Mesenteric fat pad (tissue), 1 donor: ENCODE data around the gene UTP15. TPM values are rescaled to one million over a fixed set of nuclear protein-coding genes. Genes with fewer than 3 reads are reported as not detected.

Experiments used
- DNase-seq: peaks from one replicate; pipeline ENCODE4 v3.0.0-alpha.2; 2020; ENCODE audit warnings: low spot score
- total RNA-seq: library from RNA; stranded (reverse); fragmentation: NEBNext Ultra II Directional; extraction: Animal tissue kit (Norgen Biotek cat#: 25700); gene quantifications from one replicate; pipeline ENCODE4 v1.2.1, GENCODE V29; 2021
- donor health status: DM: yes; HTN: yes; CAD: no.

The UTP15 gene
- total RNA-seq, 1 donor from 2014 or later, result 19.5 TPM

DNA sequence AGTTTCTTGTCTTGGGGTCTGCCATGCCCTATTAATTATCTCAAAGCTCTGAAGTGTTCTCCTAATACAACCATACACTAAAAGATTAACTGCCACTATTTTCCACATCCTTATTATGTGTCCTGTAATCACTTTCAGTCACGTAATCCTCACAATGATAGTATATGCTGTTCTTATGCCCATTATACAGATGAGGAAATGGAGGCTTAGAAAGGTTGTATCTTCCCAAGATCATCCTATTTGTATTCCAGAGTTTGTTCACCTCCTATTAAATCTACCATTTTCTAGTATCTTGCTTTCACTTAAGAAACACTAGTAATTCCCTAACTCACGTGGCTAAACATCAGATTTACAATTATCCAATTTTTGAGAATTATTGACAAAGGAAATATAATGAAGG is 57.5 kb downstream of the UTP15 start:
- DNase-seq, result no peak

DNA sequence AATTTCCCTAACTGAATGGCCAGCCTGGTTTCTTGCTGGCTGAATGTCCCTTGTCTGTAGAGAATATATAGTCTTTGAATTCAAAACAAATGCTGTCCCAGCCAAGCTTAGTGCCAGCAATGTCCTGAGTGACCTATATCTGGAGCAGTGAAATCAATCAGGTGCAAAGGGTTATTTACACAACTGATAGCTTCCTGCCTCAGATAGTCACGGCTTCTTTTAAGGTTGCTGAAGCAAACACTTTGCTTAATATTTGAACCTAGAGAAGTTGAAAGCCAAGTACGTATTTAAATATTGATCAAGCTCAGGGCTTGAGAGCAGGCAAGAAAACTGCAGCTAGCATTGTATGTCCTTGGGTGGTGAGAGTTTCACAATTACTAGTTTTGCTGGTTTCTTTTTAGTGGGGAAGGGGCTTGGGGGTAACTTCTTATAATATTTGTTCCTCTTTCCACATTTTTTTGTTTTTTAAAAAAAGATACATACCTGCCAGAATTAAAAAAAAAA is 58.4 kb downstream of the UTP15 start:
- no peak for DNase-seq

DNA sequence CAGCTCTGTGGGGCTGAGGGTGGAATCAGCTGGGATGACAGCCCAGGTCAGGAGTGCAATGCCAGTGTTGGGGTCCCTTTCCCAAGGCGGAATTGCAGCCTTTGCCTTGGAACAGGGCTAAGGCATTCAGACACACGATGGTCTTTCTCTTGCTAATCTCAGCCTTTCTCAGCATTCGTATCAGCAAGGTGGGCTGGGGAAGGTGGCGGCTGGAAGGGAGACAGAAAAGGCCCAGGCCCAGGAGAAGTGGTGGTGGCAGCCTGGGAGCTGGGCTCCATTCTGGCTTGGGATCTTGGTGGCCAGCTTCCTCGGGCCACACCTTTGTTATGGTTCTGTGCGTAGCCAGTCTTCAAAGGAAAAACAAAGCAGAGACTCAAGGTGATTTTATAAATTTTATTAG is 59.3 kb downstream of the UTP15 start:
- no peak for DNase-seq

DNA sequence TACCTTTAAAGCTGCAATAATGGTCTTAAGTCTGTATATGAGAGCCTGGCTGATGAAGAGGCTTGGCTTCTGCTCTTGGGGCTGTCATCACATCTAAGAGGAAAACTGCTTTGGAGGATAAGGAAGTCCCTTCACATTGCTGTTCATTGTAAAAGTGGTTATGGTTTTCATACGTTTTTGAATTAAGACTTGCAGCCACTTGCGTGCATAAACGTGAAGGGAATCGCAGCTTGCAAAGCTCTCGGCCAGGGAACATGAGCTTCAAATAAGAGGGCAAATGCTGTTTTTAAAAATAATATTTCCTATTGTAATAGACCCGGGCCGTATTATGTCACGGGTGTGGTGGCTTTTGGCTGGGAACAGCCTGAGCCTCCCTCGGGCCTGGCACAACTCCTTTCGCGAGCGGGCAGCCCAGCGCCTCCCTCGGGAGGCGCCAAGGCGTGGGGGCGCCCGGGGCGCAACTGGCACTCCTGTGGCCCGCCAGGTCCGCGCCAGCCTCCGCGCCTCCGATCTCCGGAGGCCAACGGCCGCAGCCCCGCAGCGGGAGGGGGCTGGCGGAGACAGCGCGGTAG is 59.9 kb downstream of the UTP15 start:
- no peak for DNase-seq

DNA sequence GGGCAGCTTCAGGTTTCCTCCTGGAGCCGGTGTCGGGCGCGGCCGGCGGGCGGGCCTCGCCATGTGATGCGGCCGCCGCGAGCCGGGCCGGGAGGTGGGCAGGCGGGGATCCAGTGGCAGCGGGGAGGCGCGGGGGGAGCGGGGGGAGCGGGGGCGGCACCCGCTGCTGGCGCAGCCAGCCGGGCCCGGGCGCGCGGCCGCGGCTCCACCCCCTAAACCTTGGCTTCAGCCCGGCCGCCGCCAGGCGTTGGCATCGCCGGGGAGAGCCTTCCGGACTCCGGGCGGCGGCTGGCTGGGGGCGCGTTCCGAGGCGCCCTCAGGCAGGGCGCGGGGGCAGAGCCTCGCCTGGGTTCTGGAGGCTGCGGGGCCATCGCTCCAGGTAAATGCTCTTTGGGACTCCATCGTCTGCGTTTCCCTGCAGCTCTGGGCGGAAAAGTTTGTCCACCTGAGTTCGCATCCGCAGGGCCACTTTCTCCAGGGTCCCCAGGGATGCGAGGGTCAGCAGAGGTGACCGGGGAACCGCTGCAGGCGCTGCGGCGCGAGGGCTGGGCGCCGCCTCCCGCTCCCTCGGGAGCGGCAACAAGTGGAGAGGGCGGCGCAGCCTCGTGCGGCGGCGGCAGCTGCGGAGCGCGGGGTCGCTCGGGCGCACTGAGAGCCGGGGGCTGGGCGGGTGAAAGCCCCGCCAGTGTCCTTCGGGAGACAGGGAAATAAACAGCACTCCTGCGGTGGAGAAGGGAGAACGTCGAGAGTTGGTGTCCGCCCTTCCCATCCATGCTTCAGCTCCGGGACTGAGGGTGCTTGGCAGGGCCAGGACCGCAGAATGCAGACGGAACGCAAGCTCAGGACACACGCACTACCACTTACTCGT is 60.6 kb downstream of the UTP15 start, which contains the start of gene ARHGEF28:
Gene ARHGEF28 (plus strand): TSS at position 253 of the 868 bp plus-strand sequence. CDS start 58,656 bp downstream, outside the sequence.
- DNase-seq, result no peak

DNA sequence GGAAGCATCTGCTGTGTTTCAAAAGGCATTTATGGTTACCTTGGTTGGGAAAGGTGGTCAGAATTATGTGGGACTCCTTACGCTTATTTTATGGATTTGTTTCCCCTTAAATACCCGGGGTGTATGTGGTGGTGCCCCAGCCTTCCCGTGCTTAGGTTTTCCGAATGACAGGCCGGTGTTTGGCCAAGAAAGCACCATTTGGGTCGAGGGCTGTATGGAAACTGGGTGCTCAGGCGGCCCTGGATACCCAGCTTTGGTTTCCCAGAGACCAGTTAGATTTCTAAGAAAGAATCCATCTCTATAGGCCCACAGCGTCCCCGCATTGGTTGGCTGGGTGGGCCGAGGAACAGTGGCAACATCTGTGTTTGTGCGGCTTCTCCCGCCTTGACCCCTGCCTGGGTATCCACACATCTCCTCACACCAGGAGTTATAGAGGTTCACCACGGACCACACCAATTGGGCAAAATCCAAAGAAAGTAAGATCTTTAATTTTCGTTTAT is 61.3 kb downstream of the UTP15 start:
- no peak for DNase-seq

DNA sequence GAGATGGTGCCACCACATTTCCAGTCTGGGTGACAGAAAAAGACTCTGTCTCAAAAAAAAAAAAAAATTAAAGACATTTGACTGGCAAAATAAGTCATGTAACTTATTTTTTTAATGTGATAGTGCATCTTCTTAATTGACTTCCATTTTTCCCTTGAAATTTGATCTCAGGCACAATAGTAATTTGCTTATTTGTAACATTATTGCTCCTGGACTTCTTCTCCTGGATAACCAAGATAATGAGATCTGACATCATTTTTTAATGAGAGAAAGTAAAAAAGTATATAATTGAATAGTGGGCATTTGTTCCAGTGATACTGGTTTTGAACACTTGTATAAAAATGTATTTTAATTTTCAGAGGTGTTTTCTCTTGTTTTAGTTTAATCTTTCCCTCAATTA is 63.9 kb downstream of the UTP15 start:
- no peak for DNase-seq

DNA sequence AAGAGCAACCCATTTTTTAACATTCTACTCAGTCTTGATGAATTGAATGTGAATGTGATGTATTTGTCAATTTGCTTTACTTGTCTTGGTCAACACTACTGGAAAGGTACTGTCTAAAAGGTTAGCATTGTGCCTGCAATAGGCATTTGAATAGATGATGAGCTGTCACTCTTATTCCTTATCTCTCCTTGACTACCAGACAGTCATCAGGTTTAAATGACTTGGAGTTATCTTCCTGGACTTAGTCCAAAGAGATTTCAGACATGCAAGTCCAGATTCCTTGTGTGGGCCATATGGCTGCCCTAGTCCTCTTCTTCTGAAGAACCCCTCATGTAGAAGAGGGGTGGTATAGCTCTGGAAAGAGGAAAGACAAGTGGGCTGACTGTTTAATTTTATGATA is 65.2 kb downstream of the UTP15 start:
- DNase-seq, result no peak

DNA sequence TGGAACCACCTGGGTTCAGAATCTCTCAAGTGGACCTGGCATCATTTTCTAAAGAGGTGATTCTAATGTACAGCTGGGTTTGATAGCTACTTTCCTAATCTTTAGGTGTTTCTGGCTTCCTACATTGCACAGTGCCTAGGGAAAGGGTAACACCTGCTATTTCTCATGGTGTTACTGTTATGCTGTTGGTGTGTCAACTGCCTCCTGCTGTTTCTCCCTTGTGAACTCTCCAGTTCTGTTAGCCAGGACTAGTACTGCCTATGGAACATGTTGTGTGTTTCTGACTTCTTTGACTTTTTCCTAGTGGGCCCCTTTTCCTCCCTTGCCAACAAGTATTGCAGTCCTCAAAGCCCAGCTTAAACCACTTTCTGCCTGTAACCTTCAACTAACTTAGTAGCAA is 66.0 kb downstream of the UTP15 start:
- no peak for DNase-seq

Other genes starting within 250 kb of the UTP15 start
- 0.32 TPM for gene FOXD1, start 117.0 kb upstream of the UTP15 start, total RNA-seq
- gene BTF3, start 67.3 kb upstream of the UTP15 start, total RNA-seq, result 445 TPM
- gene ANKRA2, start 104 bp upstream of the UTP15 start, total RNA-seq, result 8.7 TPM
- 9.4 TPM for gene ARHGEF28, start 60.5 kb downstream of the UTP15 start, total RNA-seq